ENCODE measurements around the gene AKAP11.

DNA sequence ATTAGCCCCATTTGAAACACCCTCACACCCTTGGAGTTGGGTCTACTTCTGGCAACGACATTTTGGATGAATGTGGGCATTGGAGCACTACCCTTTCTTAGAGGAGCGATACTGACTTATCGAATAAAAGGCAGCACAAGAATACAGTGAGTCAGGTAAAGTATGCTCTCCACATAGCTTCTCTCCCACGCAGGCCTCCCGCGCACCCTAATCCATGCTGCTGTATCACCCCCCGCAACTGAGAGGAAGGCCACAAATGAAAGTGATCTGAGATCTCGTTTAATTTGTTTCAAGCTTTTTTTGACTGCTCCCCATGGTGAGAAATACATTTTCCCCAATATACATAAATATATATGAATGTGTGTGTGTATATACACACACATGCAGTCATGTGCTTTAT is 25.4 kb upstream of the AKAP11 start:
- TF ChIP-seq, protein P1, sequence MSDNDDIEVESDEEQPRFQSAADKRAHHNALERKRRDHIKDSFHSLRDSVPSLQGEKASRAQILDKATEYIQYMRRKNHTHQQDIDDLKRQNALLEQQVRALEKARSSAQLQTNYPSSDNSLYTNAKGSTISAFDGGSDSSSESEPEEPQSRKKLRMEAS (IDR thresholded peaks at IDR 0.05), result no peak
- TF ChIP-seq MAFK (IDR thresholded peaks at IDR 0.05; ENCODE audit: low read depth, low read length) (no peak), YY1 (IDR thresholded peaks at IDR 0.05; ENCODE audit: low read depth, low read length) (no peak), RAD21 (IDR thresholded peaks at IDR 0.05 in 1 of 2, conservative IDR thresholded peaks at IDR 0.05 in 1 of 2; ENCODE audit: low read depth in 2 of 2, low read length in 2 of 2) (no peak)
